OCI-LY7 (cell line): ENCODE data around the gene CDC20. TPM values are rescaled to one million over a fixed set of nuclear protein-coding genes. Genes with fewer than 3 reads are reported as not detected.

ENCODE experiments used
- BruUV-seq: library from RNA; stranded (reverse); fragments of 400-500 nt; replicated peaks from 2 replicates; lab custom pipeline; 2021; lab: Mats Ljungman, UMichigan
- CTCF ChIA-PET: fragments of 300-600 bp; sonication (Branson Sonifier 250); formaldehyde crosslinking; loops from one replicate; lab custom pipeline; 2022; ENCODE audit warnings: antibody characterized with exemption; ENCODE audit not compliant: unreplicated experiment; lab: Charles Lee
- POLR2A ChIA-PET: fragments of 300-600 bp; sonication (Branson Sonifier 250); formaldehyde crosslinking; loops from one replicate; lab custom pipeline; 2022; ENCODE audit warnings: antibody characterized with exemption; lab: Charles Lee
- DNase-seq: peaks from one replicate; pipeline ENCODE4 v3.0.0-alpha.2; 2015; ENCODE audit warnings: low spot score
- H2AFZ ChIP-seq: fragments of 200-600 bp; sonication (generic), shearing (Covaris generic); 2 replicates; pipeline ENCODE4 v1.6.1; 2014; ENCODE audit warnings: mild to moderate bottlenecking, antibody characterized with exemption, low read length, moderate library complexity
- H3K27ac ChIP-seq: fragments of 200-600 bp; sonication (generic); 2 replicates; pipeline ENCODE4 v1.5.1; 2014; ENCODE audit warnings: mixed run types, low read depth, mild to moderate bottlenecking, moderate library complexity, low read length, inconsistent platforms; ENCODE audit not compliant: poor library complexity, severe bottlenecking
- H3K36me3 ChIP-seq: fragments of 200-600 bp; sonication (generic); 2 replicates; pipeline ENCODE4 v1.6.1; 2014; ENCODE audit warnings: mild to moderate bottlenecking, antibody characterized with exemption, low read length, moderate library complexity, mixed read lengths; ENCODE audit not compliant: insufficient read depth
- H3K4me1 ChIP-seq: fragments of 200-600 bp; sonication (generic); 2 replicates; pipeline ENCODE4 v1.5.1; 2014; ENCODE audit warnings: mild to moderate bottlenecking, low read length; ENCODE audit not compliant: insufficient read depth, poor library complexity, severe bottlenecking
- H3K4me2 ChIP-seq: fragments of 200-600 bp; sonication (generic); 2 replicates; pipeline ENCODE4 v1.6.1; 2014; ENCODE audit warnings: mild to moderate bottlenecking, low read length
- H3K4me3 ChIP-seq: fragments of 200-600 bp; sonication (generic); 2 replicates; pipeline ENCODE4 v1.5.1; 2014; ENCODE audit warnings: mild to moderate bottlenecking, low read depth, low read length; ENCODE audit not compliant: poor library complexity, severe bottlenecking
- H3K79me2 ChIP-seq: fragments of 200-600 bp; sonication (generic); 2 replicates; pipeline ENCODE4 v1.6.1; 2016; ENCODE audit warnings: low read depth, mild to moderate bottlenecking, low read length, moderate library complexity, mixed read lengths; ENCODE audit not compliant: insufficient read depth
- H3K9me2 ChIP-seq: fragments of 200-600 bp; sonication (generic); 2 replicates; pipeline ENCODE4 v1.6.1; 2016; ENCODE audit warnings: mild to moderate bottlenecking, low read length, mixed read lengths; ENCODE audit not compliant: insufficient read depth
- H3K9me3 ChIP-seq: fragments of 200-600 bp; sonication (generic); 2 replicates; pipeline ENCODE4 v1.6.1; 2014; ENCODE audit warnings: mild to moderate bottlenecking, mixed run types, low read length, mixed read lengths
- H4K20me1 ChIP-seq: fragments of 200-600 bp; sonication (generic); 2 replicates; pipeline ENCODE4 v1.6.1; 2014; ENCODE audit warnings: mild to moderate bottlenecking, antibody characterized with exemption, low read length, moderate library complexity, mixed read lengths; ENCODE audit not compliant: insufficient read depth
- EZH2phosphoT487 ChIP-seq: fragments of 200-600 bp; sonication (generic); IDR thresholded peaks from 2 replicates; pipeline ENCODE4 v1.6.1; 2018; ENCODE audit warnings: low read depth, borderline replicate concordance, mild to moderate bottlenecking, mixed run types, antibody characterized with exemption, low read length, moderate library complexity, mixed read lengths
- intact Hi-C: fragments of 100-400 bp; cut with micrococcal nuclease; formaldehyde crosslinking; loops from one replicate; pipeline ENCODE4 v1.10.0; 2022; ENCODE audit not compliant: unreplicated experiment
- total RNA-seq, 2 experiments: library from RNA; depleted of rRNA in 1 of 2; stranded (reverse); fragments of >200 nt in 1 of 2; shearing (Covaris generic) in 1 of 2; gene quantifications; 2 replicates each; pipeline ENCODE4 v1.2.3, GENCODE V29; 2014 to 2022
- TF ChIP-seq, protein P1 (sequence below): fragments of 200-600 bp; sonication (generic); conservative IDR thresholded peaks from 2 replicates; pipeline ENCODE4 v1.5.1; 2014; ENCODE audit warnings: mild to moderate bottlenecking, antibody characterized with exemption, low read length, moderate library complexity, mixed read lengths

The CDC20 gene
- total RNA-seq, 2 experiments from 2014 or later: 174 to 209 TPM

DNA sequence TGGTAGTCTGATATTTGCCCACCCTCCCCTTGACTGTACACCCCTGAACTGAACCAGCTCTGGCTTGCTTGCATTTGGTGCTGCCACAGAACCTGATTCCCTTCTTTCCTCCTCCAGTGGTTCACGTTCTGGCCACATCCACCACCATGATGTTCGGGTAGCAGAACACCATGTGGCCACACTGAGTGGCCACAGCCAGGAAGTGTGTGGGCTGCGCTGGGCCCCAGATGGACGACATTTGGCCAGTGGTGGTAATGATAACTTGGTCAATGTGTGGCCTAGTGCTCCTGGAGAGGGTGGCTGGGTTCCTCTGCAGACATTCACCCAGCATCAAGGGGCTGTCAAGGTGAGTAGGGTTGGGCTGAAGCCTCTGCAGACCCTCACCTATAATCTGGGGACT lies 1.8 kb downstream of the CDC20 start:
- H4K20me1 ChIP-seq: peaks cover 4% of the 10 kb centered on the region; the same call in 1 of the 2 replicates
- no peaks in the 10 kb centered on the region for H3K9me3 ChIP-seq
- H3K27ac ChIP-seq: peak overlapping the region; percentile 76
- no peak for TF ChIP-seq EZH2phosphoT487
- TF ChIP-seq, protein P1, sequence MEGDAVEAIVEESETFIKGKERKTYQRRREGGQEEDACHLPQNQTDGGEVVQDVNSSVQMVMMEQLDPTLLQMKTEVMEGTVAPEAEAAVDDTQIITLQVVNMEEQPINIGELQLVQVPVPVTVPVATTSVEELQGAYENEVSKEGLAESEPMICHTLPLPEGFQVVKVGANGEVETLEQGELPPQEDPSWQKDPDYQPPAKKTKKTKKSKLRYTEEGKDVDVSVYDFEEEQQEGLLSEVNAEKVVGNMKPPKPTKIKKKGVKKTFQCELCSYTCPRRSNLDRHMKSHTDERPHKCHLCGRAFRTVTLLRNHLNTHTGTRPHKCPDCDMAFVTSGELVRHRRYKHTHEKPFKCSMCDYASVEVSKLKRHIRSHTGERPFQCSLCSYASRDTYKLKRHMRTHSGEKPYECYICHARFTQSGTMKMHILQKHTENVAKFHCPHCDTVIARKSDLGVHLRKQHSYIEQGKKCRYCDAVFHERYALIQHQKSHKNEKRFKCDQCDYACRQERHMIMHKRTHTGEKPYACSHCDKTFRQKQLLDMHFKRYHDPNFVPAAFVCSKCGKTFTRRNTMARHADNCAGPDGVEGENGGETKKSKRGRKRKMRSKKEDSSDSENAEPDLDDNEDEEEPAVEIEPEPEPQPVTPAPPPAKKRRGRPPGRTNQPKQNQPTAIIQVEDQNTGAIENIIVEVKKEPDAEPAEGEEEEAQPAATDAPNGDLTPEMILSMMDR: no peak
- BruUV-seq: no TSS peak
- no peak for DNase-seq
- H3K4me3 ChIP-seq: peak overlapping the region; percentile 99
- CTCF ChIA-PET: no interaction called here
- intact Hi-C loops: no loop called here
- peaks cover 67% of the 10 kb centered on the region for H3K36me3 ChIP-seq
- peak overlapping the region; percentile 96 for H3K4me2 ChIP-seq
- H2AFZ ChIP-seq: no peak overlapping the region
- POLR2A ChIA-PET: no interaction called here
- H3K79me2 ChIP-seq: peaks cover 28% of the 10 kb centered on the region
- no peaks in the 10 kb centered on the region for H3K9me2 ChIP-seq
- peaks cover 34% of the 10 kb centered on the region for H3K4me1 ChIP-seq

DNA sequence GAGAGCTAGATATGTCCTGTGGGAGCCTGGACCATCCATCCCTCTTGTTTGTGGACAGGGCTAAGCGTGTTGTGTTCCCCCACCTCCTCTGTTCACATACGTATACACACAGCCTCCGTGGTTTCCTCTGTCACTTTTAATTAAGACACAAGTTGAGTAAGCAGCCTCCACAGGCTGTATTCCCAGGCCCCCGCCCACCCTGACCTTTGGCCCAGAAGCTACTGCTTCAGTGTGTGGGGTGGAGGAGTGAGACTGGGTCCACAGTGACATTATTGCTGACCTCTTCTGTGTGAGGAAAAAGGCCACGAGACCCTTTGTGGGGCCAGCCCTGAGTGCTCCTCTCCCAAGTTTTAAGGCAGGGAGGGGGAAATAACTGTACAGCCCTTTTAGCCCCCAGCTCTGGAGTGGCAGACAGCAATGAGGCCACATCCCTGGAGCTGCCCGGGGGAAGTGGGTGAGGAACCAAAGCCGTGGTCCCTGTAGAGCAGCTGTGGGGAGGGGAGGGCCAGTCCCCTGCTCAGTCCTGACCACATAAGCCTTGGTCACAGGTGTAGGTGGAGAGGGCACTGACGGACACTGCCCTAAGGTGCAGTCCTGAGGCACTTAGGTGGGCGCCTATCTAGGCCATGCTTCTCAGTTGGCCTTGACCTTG lies 4.6 kb downstream of the CDC20 start:
- peaks cover 39% of the 10 kb centered on the region for H3K4me1 ChIP-seq
- no TSS peak for BruUV-seq
- H3K9me2 ChIP-seq: no peaks in the 10 kb centered on the region
- no peak overlapping the region for H3K27ac ChIP-seq
- H3K4me3 ChIP-seq: no peak overlapping the region
- no peak overlapping the region for H2AFZ ChIP-seq
- POLR2A ChIA-PET: no interaction called here
- H3K9me3 ChIP-seq: no peaks in the 10 kb centered on the region
- no peak for TF ChIP-seq EZH2phosphoT487
- TF ChIP-seq, protein P1: no peak
- H3K79me2 ChIP-seq: peaks cover 40% of the 10 kb centered on the region
- peaks cover 67% of the 10 kb centered on the region for H3K36me3 ChIP-seq
- peaks cover 4% of the 10 kb centered on the region; the same call in 1 of the 2 replicates for H4K20me1 ChIP-seq
- no peak overlapping the region for H3K4me2 ChIP-seq
- DNase-seq: peak; percentile 8
- intact Hi-C loops: no loop called here
- CTCF ChIA-PET: no interaction called here

DNA sequence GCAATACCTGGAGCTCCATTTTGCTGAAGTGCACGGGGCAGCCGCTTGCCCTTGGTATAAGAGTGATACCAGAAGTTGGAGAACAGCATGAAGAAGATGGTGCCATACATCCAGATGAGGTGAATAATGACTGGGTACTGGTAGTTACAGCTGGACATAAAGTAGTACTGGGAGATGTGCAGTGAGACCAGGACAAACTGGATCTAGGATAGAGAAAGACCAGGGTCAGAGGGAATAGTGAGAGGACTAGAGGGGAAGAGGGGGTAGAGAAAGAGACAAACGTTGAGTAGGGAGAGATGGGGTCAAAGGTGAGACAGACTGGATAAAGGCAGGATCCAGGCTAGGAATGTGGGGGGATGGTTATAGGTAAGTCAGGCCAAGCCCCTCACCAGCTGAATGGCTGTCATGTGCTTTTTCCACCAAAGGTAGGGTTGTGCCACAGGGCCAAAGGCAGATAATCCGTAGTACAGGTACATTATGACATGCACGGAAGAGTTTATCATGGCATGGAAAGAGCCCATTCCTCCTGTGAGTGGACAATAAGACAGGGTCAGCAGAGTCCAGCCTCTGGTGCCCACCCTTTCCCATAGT lies 5.2 kb downstream of the CDC20 start:
- Histone ChIP-seq H3K27ac (no peak overlapping the region), H3K36me3 (peaks cover 65% of the 10 kb centered on the region), H4K20me1 (peaks cover 4% of the 10 kb centered on the region; the same call in 1 of the 2 replicates), H3K9me3 (no peaks in the 10 kb centered on the region), H3K4me3 (no peak overlapping the region), H3K79me2 (peaks cover 37% of the 10 kb centered on the region), H3K4me2 (no peak overlapping the region), H2AFZ (no peak overlapping the region), H3K4me1 (peaks cover 45% of the 10 kb centered on the region), H3K9me2 (no peaks in the 10 kb centered on the region)
- BruUV-seq: TSS peak; percentile 72
- CTCF ChIA-PET: no interaction called here
- TF ChIP-seq, protein P1: no peak
- TF ChIP-seq EZH2phosphoT487: no peak
- intact Hi-C loops: no loop called here
- POLR2A ChIA-PET: no interaction called here
- DNase-seq: no peak
